Stimulated activated CD4-positive, alpha-beta T cell treated with anti-CD3 and anti-CD28 coated beads, Interleukin-4, amount 100 ng/mL, for 24 hours (primary cell): ENCODE results near the gene SIVA1.

Experiments used
- DNase-seq: peaks from one replicate; pipeline ENCODE4 v3.0.0-alpha.2; 2020

Gene SIVA1

DNA sequence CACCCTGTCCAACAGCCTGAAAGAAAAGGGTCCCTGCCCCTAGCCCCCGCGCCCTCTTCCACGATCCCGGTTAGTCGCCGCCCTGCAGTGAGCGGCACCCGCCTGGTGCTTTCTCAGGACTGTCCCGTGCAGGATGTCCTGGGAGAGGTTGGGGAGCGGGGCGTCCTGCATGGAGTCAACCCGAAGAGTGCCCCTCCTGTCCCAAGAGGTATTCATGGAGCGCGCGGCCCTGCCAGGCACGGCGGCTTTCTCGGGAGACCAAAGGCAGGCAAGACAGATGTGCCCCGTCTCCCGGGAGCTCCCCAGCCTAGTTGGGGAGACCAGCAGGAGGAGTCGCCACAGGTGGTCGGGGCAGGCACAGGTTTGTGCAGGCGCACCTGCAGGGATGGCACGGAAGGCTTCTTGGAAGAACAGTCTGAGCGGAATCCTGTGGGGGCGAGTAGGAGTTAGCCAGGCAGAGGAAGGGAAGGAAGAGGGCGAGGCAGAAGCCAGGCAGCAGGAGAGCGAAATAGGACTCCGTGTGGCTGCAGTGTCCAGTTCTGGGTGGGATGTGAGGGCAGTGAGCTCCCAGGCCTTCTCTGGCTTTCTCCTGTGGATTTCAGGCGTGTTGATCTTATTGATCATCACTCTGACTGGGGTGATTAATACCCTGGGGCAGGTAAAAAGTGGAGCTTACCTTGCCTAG, 723 bp downstream of the SIVA1 start:
- DNase-seq, result no peak

DNA sequence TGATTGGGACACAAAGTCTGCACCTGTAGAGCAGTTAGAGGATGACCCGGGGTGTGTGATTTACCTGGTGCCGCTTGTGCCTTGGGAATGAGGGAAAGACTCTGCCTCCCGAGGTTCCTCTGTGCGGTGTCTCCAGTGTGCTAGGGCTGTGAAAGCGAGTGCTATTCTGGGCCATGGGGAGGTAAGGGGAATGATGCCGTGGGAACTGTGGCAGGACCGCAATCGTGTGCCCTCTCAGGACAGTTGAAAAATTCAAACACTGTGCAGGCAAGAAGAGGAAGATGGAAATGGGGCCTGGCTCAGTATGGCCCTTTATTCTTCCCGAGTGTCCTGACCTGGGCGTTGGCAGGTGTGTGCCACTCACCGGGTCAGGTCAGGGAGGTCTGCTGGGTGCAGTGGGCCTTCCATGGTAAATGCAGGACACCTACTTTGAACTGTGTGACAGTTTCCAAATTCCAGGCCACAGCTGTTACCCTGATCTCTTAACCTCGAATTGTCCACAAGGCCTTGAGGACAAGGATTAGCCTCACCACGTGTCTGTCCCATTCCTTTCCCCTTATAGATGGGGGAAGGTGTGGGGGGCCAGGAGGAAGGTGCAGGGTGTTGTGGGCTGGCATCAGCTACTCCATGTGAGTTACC, 1.4 kb downstream of the SIVA1 start:
- no peak for DNase-seq

DNA sequence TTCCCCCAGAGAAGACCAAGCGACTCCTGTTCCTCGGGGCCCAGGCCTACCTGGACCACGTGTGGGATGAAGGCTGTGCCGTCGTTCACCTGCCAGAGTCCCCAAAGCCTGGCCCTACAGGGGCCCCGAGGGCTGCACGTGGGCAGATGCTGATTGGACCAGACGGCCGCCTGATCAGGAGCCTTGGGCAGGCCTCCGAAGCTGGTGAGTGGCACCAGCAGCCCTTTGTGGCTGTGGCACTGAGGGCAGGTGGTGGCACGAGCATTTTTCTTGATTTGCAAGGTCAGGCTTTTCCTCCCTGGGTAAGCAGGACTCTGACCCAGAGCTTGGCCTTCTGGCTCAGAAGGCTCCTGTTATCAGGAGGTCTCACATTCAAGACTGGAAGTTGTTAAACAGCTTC, 2.7 kb downstream of the SIVA1 start:
- no peak for DNase-seq

- no peak for DNase-seq
Measured at GRCh38 chr14:104756477-104757237, 3.7 kb downstream of the SIVA1 start.

- no peak for DNase-seq
Measured at GRCh38 chr14:104757238-104757585, 4.3 kb downstream of the SIVA1 start.

DNA sequence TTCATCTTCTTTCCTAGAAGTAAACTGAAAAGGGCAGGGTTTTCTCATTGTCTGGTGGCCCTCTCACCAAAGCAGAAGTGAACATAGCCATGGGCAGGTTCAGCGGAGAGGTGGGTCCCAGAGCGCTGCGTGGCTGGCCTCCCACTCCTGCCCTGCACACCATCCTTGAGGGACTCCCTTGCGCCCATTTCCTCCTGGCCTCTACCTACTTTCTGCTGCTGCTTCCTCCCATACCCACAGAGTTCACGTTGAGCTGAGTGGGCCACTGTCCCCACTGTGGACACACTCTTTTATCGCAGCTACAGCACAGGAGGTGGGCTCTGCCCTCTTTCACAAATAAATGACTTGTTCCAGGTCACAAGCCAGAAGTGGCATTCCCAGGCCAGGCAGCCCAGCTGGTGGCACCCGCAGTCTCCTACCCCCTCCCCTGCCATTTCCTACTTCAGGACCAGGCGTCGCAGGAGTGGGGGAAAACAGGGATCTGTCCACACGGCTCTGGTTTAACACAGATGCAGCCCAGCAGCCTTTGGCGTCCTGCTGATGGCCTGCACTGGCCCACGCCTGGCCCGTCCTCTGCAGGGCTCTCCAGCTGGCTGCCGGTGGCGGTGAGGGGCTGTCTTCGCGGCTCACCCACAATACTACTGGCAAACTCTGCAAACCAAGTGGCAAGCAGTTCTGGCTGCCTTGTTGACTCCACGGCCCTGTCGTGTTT, 4.9 kb downstream of the SIVA1 start:
- DNase-seq, result no peak

- no peak for DNase-seq
Measured at GRCh38 chr14:104758981-104759969, 6.3 kb downstream of the SIVA1 start.

GRCh38 chr14:104765517-104765916, 12.6 kb downstream of the SIVA1 start:
- no peak for DNase-seq

GRCh38 chr14:104766256-104766862, 13.4 kb downstream of the SIVA1 start:
- DNase-seq, result no peak

DNA sequence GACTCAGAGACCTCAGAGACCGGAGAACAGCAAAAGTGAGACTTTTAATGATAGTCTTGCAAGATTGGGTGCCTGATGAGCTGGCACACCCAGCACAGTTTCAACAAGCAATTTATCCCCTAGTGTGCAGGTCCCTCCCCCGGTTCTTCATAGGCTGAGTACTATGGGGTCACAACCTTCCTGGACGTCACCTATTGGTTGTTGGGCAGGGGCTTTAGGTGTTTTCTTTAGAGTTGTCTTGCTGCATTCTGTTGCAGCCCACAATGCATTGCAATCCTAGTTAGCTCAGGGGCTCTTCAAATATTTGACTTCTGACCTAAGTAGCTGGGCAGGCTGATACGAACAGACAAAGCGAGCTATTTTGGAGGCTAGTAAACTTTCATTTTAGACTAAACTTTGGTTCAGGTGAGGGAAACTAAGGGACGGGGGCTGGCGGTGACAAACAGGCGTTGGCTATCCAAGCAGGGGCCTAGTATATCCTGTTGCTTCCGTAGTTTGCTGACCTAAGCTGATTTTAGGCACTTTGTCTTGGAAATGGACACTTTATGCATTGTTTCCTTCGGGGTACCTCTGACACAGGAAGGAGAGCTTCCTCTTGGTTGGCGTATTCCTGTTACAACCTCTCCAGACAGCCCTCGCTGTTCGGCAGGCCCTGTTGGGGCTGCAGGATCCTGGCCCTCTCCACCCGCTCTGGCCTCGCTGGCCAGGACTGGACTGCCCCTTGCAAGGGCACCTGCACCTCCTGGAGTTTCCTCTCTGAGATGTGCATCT, 14.1 kb downstream of the SIVA1 start:
- no peak for DNase-seq

DNA sequence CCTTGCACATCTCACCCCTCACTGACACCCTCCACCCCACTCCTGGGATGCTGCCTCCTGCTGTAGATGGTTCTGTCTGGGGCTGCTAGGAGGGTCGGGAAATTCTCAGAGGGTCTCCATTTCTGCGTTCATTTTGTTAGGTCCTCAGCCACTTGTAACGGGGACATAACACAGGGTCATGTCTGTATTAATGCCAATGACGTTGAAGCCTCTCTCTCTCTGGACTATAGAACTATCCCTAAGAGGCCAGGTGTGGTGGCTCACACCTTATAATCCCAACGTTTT, 14.6 kb downstream of the SIVA1 start:
- DNase-seq, result no peak

- DNase-seq, result peak; percentile 91
Measured at GRCh38 chr14:104768437-104769323, 15.7 kb downstream of the SIVA1 start.

DNA sequence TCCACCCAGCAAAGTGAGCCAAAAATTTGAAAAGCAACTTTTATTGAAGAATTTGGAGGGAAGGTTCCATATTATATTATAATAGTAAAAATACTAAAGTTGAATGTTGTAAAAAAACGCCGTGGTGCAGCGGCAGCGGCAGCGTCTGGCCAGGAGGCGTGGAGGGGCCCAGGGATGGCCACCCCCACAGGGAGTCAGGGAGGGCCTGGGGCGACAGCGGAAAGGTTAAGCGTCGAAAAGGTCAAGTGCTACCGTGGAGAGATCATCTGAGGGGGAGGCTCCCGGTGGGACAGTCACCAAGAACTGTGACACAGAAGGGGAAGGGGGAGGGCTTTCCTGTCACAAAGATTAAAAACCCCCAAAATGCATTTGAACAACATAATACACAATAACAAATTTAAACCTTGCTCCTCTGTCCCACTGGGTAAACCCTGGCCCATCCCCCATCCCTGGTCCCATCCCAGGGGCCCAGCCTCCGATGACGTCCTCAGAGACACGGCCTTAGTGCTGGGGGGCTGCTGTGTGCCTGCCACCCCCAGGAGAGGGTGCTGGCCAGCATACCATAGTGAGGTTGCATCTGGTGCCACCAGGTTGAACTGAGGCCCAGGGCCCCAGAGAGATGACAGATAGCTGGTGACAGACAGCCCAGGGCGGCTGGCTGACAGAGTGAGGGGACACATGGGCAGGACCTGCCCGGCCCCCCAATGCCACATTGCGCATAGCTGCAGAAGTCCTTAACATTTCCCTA, 16.6 kb downstream of the SIVA1 start:
- DNase-seq, result no peak

DNA sequence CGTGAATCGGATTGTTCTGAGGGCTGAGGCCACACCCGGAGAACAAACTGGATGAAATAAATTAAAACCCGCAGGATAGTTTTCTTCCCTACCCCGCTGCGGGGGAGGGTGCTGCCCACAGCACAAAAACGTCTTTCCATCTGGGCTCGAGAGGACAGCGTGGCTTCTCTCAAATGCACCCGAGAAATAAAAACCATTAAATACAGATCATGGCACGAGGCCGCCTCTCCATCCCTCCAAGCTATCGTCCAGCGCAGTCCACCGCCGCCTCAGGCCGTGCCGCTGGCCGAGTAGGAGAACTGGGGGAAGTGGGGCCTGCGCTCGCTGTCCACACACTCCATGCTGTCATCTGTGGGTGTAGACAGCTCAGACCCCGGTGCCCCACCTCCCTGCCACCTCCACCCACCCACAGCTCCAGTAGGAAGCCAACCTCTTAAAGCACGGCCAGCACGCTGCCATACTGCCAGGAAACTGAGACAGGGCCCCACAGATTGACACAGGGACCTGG, 17.2 kb downstream of the SIVA1 start:
- DNase-seq, result no peak

- DNase-seq, result peak; percentile 29
Measured at GRCh38 chr14:104770851-104771272, 17.9 kb downstream of the SIVA1 start.

DNA sequence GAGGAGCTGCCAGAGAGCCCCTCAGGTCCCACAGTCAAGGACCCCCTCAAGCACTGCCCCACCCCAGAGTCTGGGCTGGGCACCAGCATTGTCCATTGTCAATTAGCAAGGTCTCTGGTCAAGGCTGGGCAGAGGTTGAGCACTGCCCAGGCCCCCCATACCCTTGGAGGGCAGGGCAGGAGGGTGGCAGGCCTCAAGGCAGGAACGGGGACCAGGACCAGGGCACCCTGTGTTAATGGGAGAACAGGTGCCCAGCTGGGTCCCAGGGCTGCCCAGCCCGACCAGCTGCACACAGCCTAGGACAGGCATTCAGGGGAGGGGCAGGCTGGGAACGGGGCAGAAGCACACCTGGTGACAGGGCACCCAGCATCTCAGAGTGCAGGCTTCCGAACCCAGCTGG, 18.4 kb downstream of the SIVA1 start:
- DNase-seq, result no peak

GRCh38 chr14:104771918-104772706, 19.2 kb downstream of the SIVA1 start:
- DNase-seq, result no peak
